ENCODE results near the gene NWD2. TPM values are rescaled to one million over a fixed set of nuclear protein-coding genes. Genes with fewer than 3 reads are reported as not detected.

NWD2 gene
- total RNA-seq, 1 experiment from 2014 or later = not detected

DNA sequence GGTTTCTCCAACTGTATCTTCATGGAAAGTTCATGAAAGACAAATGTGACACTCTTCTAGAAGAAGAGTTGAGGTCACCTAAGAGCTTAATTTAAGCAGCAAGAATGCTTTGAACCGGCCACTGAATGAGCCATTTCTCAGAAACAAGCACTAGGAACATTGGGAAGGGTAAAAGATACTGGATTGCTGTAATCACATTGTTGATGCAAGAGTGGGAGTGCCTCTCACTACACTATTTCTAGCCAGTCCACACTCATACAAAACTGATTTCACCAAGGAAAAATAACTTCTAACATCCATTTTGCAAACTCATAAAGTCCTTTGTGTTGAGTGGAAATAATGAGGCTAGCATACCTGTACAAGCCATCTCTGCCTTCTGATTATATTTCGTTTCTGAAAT lies 221.3 kb downstream of the NWD2 start:
- H3K36me3 ChIP-seq (ENCODE audit: control insufficient read depth in 1 of 2, insufficient read depth in 2 of 2, low read length in 2 of 2) = no peaks in the 10 kb centered on the region
- no peak overlapping the region for H3K27ac ChIP-seq (ENCODE audit: low read depth, low read length)
- ChIA-PET CTCF (interaction anchor here (1.3 kb wide), 1 partner anchor 13 kb away, joined by 5 read pairs; no protein-coding TSS in a partner anchor), POLR2A (no interaction called here), RAD21 (ENCODE audit: low non-redundant PET in 1 of 2, low total read pairs in 2 of 2, uncharacterized antibody in 2 of 2, unreplicated experiment in 2 of 2) (no interaction called here)
- H3K4me3 ChIP-seq (replicated peaks in 1 of 2; ENCODE audit: low read depth in 1 of 2, low read length in 2 of 2) = no peak overlapping the region
- H3K4me1 ChIP-seq (ENCODE audit: control insufficient read depth in 1 of 2, insufficient read depth in 2 of 2, low read length in 2 of 2) = no peaks in the 10 kb centered on the region
- no peak overlapping the region for H3K9ac ChIP-seq (ENCODE audit: low read length)
- no peaks in the 10 kb centered on the region for H3K9me3 ChIP-seq (ENCODE audit: control insufficient read depth in 1 of 2, insufficient read depth in 1 of 2, low read depth in 1 of 2, low read length in 2 of 2)
- no peak overlapping the region for H3K4me2 ChIP-seq (ENCODE audit: low read length)
- ATAC-seq (no peak), DNase-seq (ENCODE audit: low read depth, low spot score) (no peak)
- no peaks in the 10 kb centered on the region for H3K27me3 ChIP-seq (ENCODE audit: insufficient read depth, low read length)
- H4K20me1 ChIP-seq (ENCODE audit: insufficient read depth) = no peaks in the 10 kb centered on the region
- H2AFZ ChIP-seq (ENCODE audit: low read depth, low read length, poor library complexity, severe bottlenecking) = no peak overlapping the region
- BruUV-seq (replicated peaks) = no TSS peak
- H3K9me2 ChIP-seq (ENCODE audit: insufficient read depth) = no peaks in the 10 kb centered on the region
- no peaks in the 10 kb centered on the region for H3K79me2 ChIP-seq (ENCODE audit: insufficient read depth, low read length)
- intact Hi-C loops (cut with micrococcal nuclease) = no loop called here
- TF ChIP-seq TCF7L2 (IDR thresholded peaks at IDR 0.05; ENCODE audit: borderline replicate concordance, extremely low read depth, insufficient read depth, insufficient read length) (no peak), CEBPB (IDR thresholded peaks at IDR 0.05; ENCODE audit: low read depth) (no peak), FOSL1 (IDR thresholded peaks at IDR 0.05; ENCODE audit: low read depth) (no peak), SRF (IDR thresholded peaks at IDR 0.05; ENCODE audit: low read depth) (no peak), ZNF274 (IDR thresholded peaks at IDR 0.05; ENCODE audit: low read depth, low read length) (no peak)

GRCh38 chr4:37467223-37467622 lies 222.7 kb downstream of the NWD2 start:
- no peaks in the 10 kb centered on the region for H3K9me3 ChIP-seq (ENCODE audit: control insufficient read depth in 1 of 2, insufficient read depth in 1 of 2, low read depth in 1 of 2, low read length in 2 of 2)
- CTCF ChIA-PET = no interaction called here
- no peaks in the 10 kb centered on the region for H4K20me1 ChIP-seq (ENCODE audit: insufficient read depth)
- H3K27me3 ChIP-seq (ENCODE audit: insufficient read depth, low read length) = no peaks in the 10 kb centered on the region
- no peak overlapping the region for H3K9ac ChIP-seq (ENCODE audit: low read length)
- no peaks in the 10 kb centered on the region for H3K36me3 ChIP-seq (ENCODE audit: control insufficient read depth in 1 of 2, insufficient read depth in 2 of 2, low read length in 2 of 2)
- no peaks in the 10 kb centered on the region for H3K9me2 ChIP-seq (ENCODE audit: insufficient read depth)
- BruUV-seq (replicated peaks) = no TSS peak
- ATAC-seq (no peak), DNase-seq (ENCODE audit: low read depth, low spot score) (no peak)
- TF ChIP-seq ZNF274 (IDR thresholded peaks at IDR 0.05; ENCODE audit: low read depth, low read length) (no peak), EGR1 (IDR thresholded peaks at IDR 0.05; ENCODE audit: low read depth) (no peak), RAD21 (IDR thresholded peaks at IDR 0.05; ENCODE audit: low read depth) (no peak), EZH2phosphoT487 (IDR thresholded peaks at IDR 0.05; ENCODE audit: borderline replicate concordance) (no peak), ZBTB33 (IDR thresholded peaks at IDR 0.05; ENCODE audit: extremely low read depth, insufficient replicate concordance, low read length) (no peak), JUND (IDR thresholded peaks at IDR 0.05) (no peak), FOSL1 (IDR thresholded peaks at IDR 0.05; ENCODE audit: low read depth) (no peak)
- TF ChIP-seq, protein P1, sequence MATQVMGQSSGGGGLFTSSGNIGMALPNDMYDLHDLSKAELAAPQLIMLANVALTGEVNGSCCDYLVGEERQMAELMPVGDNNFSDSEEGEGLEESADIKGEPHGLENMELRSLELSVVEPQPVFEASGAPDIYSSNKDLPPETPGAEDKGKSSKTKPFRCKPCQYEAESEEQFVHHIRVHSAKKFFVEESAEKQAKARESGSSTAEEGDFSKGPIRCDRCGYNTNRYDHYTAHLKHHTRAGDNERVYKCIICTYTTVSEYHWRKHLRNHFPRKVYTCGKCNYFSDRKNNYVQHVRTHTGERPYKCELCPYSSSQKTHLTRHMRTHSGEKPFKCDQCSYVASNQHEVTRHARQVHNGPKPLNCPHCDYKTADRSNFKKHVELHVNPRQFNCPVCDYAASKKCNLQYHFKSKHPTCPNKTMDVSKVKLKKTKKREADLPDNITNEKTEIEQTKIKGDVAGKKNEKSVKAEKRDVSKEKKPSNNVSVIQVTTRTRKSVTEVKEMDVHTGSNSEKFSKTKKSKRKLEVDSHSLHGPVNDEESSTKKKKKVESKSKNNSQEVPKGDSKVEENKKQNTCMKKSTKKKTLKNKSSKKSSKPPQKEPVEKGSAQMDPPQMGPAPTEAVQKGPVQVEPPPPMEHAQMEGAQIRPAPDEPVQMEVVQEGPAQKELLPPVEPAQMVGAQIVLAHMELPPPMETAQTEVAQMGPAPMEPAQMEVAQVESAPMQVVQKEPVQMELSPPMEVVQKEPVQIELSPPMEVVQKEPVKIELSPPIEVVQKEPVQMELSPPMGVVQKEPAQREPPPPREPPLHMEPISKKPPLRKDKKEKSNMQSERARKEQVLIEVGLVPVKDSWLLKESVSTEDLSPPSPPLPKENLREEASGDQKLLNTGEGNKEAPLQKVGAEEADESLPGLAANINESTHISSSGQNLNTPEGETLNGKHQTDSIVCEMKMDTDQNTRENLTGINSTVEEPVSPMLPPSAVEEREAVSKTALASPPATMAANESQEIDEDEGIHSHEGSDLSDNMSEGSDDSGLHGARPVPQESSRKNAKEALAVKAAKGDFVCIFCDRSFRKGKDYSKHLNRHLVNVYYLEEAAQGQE (IDR thresholded peaks at IDR 0.05; ENCODE audit: low read depth) = no peak
- H3K79me2 ChIP-seq (ENCODE audit: insufficient read depth, low read length) = no peaks in the 10 kb centered on the region
- intact Hi-C loops (cut with micrococcal nuclease) = no loop called here
- no peak overlapping the region for H3K4me3 ChIP-seq (replicated peaks in 1 of 2; ENCODE audit: low read depth in 1 of 2, low read length in 2 of 2)
- H2AFZ ChIP-seq (ENCODE audit: low read depth, low read length, poor library complexity, severe bottlenecking) = no peak overlapping the region
- no peak overlapping the region for H3K27ac ChIP-seq (ENCODE audit: low read depth, low read length)
- H3K4me1 ChIP-seq (ENCODE audit: control insufficient read depth in 1 of 2, insufficient read depth in 2 of 2, low read length in 2 of 2) = no peaks in the 10 kb centered on the region
- no peak overlapping the region for H3K4me2 ChIP-seq (ENCODE audit: low read length)
- RAD21 ChIA-PET (ENCODE audit: low non-redundant PET in 1 of 2, low total read pairs in 2 of 2, uncharacterized antibody in 2 of 2, unreplicated experiment in 2 of 2) = no interaction called here
- POLR2A ChIA-PET = no interaction called here

Data from HCT116 (cell line).